ELR (cell line): ENCODE results near the gene DAZL.

ENCODE experiments used
- DNase-seq: peaks from one replicate; pipeline ENCODE4 v3.0.0-alpha.2; 2015; ENCODE audit warnings: low read depth

Gene DAZL

GRCh38 chr3:16595778-16596177 lies 9.4 kb downstream of the DAZL start:
- DNase-seq, result peak; percentile 51

GRCh38 chr3:16589867-16590624 lies 15.2 kb downstream of the DAZL start:
- DNase-seq, result no peak

DNA sequence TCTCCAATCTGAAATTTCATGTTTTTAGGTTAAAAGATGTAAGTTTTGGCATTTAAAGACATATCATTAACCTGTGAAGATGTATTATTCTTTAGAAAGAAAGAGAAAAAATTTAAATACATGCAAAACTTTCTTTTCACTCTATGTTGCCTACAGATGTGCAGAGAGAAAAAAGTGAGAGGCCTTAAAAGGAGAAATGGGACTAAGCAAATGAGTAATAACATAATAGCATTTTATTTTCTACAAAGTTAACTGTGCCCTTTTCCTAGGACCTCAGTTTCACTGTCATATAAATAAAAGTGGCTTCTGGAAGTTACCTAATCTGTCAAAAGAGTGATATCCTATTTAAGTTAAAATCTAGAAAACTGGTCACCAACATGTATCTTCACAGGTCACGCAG lies 16.1 kb downstream of the DAZL start:
- DNase-seq, result no peak

DNA sequence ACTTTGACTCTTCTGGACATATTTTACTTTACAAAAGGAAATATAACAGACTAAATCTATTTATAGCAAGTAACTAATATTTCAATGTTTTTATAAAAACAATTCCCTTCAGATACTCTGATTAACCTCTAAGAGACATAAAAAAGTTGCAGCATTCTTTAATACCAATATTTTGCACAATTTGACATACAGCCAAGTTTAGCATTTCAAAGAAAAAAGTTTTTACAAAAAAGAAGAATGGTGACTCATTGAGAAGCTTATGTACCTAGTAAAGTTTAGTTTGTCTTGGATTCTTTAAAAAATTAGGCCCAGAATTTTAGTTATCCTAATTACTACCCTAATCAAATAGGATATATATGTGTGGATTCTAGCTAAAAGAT lies 17.6 kb downstream of the DAZL start:
- DNase-seq, result no peak

GRCh38 chr3:16587047-16587680 lies 18.1 kb downstream of the DAZL start:
- DNase-seq, result no peak

DNA sequence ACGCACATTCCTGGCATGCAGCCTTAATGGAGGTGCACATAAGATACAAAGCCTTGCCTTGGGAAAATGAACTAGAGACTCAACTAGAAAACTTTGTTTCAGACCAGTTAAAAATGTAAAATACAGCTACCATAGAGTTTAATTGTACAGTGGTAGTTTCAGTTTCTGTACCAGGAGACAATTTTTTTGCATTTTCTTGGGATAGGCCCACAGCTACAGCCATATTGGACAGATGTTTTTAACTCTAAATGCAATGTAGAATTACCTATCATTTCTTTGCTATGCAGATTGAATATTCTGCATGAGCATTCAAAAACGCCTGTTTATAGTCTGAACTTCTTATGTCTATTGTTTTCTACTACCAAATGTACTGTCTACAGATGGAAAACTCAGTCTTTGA lies 20.3 kb downstream of the DAZL start:
- DNase-seq, result no peak

DNA sequence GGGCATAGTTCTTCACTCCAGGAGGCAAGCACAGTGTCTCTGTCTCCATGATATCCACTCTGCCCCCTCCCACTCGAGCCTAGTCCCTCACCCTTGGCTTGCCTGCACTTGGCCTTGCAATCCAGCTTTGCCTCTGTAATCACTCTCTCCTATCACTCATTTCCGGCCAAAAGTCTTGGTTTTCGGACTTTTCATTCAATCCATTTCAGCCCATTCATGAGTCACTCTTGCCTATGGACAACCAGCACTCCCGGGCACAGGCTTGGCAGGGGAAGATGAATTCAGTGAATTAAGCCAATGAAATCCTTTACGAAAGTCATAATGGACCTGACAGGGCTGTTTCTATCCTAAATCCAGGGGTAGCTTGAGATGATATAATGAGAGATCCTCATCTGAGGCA lies 21.7 kb downstream of the DAZL start:
- DNase-seq, result peak; percentile 32

GRCh38 chr3:16570113-16570512 lies 35.1 kb downstream of the DAZL start:
- no peak for DNase-seq

DNA sequence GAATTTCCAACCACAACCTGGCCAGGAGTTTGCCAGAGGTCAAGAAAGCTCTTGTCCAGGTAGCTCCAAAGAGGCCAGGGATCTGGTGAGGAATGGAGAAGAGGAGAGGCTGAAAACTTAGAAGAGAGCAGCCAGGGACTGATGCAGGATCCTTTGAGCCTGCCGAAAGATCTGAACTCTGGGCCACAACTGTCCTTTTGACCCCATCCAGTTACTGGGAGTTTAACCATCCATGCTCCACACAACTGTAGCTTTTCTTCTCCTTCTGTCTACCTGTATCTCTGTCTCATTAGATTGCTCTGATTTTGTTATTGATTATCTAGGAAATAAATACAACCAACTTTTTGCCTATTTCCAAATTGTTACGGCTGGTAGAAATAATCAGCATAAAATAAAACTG lies 36.7 kb downstream of the DAZL start:
- DNase-seq, result no peak

DNA sequence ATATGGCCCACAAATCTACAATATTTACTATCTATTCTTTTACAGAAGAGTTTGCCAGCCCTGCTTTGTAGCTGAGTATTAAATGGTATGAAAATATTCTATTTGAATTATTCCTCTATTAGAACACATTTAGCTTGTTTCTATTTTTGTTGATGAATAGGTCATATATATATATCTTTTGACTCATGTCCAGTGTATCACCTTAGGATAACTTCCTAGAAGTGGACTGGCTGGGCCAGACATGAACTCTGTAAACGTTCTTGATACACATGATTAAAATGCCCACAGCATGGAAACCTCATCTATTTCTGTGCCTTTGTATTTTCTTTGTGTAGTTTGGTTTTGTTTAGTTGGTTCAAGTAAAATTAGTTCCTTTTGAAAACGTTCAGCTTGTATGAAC lies 37.1 kb downstream of the DAZL start:
- DNase-seq, result no peak

- DNase-seq, result no peak
These were observed 45.4 kb downstream of the DAZL start for GRCh38 chr3:16559653-16560365.

DNA sequence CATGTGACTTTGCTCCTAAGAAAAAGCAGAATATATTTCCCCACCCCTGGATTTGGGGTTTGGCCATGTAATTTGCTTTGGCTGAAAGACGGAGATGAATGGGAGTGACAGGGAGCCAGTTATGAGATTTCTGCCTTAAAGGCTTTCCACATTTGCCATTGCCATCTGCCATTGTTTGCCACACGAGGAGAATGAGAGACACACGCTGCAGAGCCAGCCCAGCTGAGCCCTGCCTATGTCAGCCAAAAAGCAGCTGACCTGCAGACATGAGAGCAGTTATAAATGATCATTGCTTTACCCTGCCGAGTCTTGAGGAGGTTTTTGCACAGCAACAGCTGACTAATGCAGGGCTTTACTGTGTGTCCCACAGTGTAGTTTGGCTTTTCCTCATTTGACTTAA lies 51.1 kb downstream of the DAZL start:
- DNase-seq, result no peak

GRCh38 chr3:16552757-16553156 lies 52.5 kb downstream of the DAZL start:
- no peak for DNase-seq

DNA sequence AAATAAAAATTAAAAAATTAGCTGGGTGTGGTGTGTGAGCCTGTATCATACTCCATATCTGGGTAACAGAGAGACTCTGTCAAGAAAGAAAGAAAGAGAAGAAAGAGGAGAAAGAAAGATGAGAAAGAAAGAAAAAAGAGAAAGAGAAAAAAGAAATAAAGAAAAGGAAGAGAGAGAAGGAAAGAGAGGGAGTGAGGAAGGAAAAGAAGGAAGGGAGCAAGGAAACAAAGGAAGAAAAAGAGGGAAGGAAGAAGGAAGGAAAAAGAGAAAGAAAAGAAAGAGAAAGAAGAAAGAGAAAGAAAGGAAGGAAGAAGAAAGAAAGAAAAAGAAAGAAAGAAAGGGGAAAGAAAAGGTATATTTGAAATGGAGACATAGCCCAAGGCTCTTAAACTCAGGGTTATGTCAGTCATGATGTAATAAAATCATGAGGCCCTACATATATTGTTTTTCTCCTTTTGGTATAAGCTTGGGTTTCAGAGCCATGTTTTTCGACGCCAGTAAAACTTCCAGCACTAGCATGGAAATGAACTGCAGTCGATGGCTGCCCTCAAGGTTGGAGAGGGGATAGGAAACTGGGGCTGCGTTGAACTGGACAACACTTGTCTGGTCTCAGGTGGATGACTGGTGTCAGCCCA lies 53.8 kb downstream of the DAZL start:
- DNase-seq, result no peak

- peak; percentile 88 for DNase-seq
These were observed 54.4 kb downstream of the DAZL start for GRCh38 chr3:16550676-16551341.

DNA sequence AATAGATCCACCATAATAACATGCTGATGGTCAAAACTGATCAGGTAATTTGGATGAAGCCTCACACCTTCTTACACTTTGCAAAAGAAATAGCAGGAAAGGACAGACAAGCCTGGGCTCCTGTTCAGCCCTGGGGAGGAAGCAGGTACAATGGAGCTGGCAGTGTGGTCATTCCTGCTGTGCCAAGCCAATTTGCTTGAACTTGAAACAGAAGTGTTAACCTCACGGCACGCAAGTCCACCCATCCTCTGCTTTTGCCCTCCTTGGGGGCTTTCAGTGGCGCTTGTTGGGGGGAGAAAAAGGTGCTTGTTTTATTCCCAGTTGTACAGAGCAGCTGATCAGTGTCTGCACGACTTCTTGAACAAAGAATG lies 54.9 kb downstream of the DAZL start:
- DNase-seq, result peak; percentile 22

- peak; percentile 88 for DNase-seq
These were observed 56.5 kb downstream of the DAZL start for GRCh38 chr3:16548721-16549120.

- no peak for DNase-seq
These were observed 57.5 kb downstream of the DAZL start for GRCh38 chr3:16547561-16548357.

GRCh38 chr3:16546186-16547010 lies 58.8 kb downstream of the DAZL start:
- no peak for DNase-seq

DNA sequence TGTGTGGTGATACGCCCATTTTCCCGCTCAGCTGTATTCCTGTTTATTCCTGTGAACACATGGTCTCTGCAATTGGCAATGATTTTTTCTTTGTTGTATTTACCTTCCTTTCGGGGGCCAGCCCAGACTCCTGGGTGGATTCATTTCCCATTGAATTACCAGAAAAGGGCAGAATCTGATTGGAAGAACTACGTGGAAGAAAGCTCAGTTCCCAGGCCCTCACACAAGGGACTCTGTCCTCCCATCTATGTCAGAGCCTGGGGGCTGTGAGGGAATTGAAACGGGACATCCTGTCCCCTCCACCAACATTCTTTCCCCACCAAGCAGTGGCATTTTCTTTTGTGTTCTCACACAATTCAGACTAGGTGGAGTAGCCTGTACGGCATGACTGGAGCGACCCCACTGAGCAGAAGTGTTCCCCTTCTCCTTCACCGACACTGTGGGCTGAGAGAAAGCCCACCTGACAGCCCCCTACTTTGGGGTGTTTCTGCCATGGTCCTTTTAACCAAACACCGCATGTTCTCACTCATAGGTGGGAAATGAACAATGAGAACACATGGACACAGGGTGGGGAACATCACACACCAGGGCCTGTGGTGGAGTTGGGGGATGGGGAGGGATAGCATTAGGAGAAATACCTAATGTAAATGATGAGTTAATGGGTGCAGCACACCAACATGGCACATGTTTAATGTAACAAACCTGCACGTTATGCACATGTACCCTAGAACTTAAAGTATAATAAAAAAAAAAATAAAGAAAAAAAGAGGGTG lies 59.6 kb downstream of the DAZL start:
- DNase-seq, result no peak
